DLD1 (cell line): ENCODE data around the gene FAM111A.

Experiments used
- in situ Hi-C: cut with HindIII; loops from 2 replicates; pipeline ENCODE4 v1.10.0; 2017; ENCODE audit warnings: low sequenced_read_pairs

Gene FAM111A

GRCh38 chr11:59178402-59178801 is 35.7 kb downstream of the FAM111A start:
- in situ Hi-C loops: no loop called here

- in situ Hi-C loops: no loop called here
Measured at GRCh38 chr11:59179121-59179520, 36.5 kb downstream of the FAM111A start.

DNA sequence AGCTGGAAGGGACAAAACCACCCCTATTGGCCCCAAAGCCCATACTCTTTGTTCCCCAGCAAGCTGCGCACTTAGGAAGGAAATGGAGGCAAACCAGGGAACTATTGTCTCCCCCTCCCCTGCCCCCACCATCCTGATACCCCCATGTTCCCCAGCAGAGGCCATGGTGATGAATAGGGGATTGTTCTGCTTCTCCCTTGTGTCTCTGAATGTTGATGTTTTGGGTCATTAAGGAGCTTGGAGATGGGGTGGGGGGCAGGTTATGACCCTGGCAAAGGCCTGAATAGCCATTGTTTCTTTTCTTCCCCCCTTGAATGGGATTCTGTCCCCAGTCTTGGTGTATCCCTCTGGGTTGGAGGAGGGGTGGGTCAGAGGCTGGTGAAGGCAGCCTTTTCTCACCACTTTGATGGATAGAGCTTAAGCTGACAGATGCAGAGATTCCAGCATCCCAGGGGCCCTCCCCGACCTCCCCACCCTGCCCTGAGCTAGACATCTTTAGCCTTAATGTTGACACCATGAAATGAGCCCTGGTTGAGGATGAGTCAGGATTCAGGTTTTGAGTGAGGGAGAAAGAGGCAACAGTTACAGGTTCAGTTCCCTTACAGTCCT is 37.6 kb downstream of the FAM111A start:
- in situ Hi-C loops: no loop called here

DNA sequence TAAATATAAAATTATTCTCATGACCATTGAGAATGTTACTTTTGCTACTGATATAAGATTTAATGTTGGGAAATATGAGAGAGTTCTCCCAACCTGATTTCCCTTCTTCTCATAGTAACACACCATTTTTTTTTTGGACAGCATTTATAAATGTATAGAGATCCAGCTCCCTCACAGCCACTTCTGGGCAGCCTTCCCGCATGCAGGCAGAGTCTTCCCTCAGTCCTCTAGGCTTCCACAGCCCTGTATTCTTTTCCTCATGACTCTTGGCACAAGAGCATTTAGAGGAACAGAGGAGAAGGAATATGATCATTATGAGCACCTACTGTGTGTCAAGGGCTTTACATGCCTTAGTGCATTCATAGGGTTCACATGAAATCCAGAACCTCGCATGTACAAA is 38.3 kb downstream of the FAM111A start:
- in situ Hi-C loops: no loop called here

DNA sequence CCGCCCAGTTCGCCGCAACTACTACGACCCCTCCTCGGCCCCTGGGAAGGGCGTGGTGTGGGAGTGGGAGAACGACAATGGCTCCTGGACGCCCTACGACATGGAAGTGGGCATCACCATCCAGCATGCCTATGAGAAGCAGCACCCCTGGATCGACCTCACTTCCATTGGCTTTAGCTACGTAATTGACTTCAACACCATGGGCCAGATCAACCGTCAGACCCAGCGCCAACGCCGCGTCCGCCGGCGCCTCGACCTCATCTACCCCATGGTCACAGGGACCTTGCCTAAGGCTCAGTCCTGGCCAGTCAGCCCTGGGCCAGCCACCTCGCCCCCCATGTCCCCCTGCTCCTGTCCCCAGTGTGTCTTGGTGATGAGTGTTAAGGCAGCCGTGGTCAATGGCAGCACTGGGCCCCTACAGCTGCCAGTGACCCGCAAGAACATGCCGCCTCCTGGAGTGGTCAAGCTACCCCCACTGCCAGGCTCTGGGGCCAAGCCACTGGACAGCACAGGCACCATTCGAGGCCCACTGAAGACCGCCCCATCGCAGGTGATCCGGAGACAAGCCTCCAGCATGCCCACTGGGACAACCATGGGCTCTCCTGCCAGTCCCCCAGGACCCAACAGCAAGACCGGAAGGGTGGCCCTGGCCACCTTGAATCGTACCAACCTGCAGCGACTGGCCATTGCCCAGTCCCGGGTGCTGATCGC is 39.2 kb downstream of the FAM111A start:
- in situ Hi-C loops: no loop called here

- in situ Hi-C loops: no loop called here
Measured at GRCh38 chr11:59182457-59183151, 39.9 kb downstream of the FAM111A start.

DNA sequence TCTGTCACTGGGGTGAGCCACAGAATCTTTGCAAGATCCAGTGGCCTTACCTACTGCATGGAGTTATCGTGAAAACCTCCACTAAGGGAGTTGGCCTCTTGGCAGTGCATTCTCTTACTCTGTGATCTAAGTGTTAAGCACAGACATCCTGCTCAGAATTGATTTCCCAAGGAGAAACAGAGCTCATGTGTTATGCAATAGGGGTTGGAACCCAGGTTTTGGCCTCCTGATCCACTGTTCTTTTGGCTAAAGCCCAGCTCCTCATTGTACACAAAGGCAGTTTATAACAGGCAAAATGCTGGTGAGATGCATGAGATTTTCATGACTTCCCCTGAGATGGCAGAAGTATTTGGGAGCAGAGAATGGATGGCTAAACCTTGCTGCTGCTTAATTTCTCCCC is 41.1 kb downstream of the FAM111A start:
- in situ Hi-C loops: no loop called here

DNA sequence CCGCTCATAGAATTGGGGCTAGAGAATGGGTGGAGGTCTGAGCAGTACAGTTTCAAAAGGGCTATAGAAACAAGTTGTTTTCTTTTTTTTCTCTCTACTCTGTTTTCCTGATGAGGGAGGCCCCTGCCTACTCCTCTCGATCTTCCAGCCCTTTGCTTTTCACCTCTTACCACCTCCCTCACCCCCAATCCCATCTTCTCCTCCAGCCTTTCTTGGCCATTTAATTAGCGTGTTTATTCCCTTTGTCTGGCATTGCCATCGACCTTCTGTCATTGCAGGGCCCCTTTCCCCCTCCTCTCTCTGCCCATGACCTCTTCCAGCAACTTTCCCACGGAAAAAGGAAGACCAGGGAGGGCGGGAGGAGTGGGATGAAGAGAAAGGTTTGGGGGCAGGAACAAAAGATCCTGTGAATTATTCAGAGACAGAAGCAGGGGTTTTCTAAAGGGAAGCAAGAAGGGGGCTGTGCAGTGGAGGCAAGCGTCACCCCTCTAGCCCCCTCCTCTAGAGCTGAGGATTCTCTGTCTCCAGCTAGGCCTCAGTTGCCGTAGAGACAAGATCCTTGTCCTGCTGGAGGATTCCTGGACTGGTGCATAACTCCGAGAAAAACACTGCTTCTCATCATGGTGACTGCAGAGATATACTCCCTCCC is 42.2 kb downstream of the FAM111A start:
- in situ Hi-C loops: no loop called here

- in situ Hi-C loops: no loop called here
Measured at GRCh38 chr11:59185386-59185945, 42.8 kb downstream of the FAM111A start.

DNA sequence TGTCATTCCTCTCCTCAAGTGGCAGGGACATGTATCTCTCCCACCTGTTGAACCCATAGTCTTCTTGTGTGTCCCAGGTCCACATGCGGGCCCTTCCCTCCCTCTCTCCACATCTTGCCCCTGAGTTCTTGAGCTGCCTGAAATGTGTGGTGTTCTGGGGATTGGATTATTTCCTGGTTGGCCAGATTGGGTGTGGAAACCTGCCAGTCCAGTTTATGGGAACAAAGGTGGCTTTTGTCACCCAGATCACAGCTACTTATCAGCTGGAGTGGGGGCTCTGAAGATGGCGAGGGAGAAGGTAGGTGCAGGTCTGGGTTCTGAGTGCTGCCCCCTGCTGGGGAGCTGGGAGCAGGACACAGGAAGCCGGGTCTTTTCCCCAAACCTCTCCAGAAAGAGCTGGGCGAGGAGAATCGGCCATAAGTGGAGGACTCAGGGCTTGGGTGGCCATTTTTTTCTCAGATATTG is 43.5 kb downstream of the FAM111A start:
- in situ Hi-C loops: no loop called here

- in situ Hi-C loops: no loop called here
Measured at GRCh38 chr11:59187035-59187434, 44.4 kb downstream of the FAM111A start.

DNA sequence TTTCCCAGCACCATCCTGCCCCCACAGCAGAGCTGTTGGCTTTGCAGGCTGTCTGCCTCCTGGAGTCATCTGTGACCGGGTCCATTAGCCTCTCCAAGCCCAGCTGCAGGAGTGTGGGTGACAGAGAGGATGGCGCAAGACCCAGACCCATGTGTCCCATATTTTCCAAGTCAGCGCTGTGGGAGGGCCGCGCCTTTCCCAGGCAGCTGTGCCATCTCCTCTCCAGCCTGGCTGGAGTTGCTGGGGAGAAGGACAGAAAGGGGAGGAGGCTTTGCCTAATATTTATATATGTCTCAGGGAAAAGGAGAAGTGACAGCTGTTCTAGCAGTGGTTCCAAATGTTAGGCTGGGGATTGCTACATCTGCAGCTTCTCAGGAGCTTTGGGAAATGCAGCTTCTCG is 44.9 kb downstream of the FAM111A start:
- in situ Hi-C loops: no loop called here

GRCh38 chr11:59188954-59189353 is 46.3 kb downstream of the FAM111A start:
- in situ Hi-C loops: no loop called here

DNA sequence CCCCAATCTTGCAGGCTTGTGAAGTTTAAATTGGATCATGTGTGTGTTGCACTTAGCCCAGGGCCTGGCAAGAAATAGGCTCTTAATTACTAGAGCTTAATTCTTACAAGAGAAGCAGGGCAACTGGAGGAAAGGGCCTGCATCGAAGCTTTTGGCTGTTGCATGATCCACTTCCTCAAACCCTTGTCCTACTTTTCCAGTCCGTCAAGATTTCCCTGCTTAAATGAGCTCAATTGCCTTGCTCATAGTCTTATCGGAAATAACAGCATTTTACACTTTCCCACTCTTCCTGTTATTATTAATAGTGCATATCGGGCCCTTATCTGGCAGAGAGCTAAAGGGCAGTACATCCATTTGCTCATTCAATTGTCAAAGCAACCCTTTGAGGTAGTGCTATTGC is 47.3 kb downstream of the FAM111A start:
- in situ Hi-C loops: no loop called here

DNA sequence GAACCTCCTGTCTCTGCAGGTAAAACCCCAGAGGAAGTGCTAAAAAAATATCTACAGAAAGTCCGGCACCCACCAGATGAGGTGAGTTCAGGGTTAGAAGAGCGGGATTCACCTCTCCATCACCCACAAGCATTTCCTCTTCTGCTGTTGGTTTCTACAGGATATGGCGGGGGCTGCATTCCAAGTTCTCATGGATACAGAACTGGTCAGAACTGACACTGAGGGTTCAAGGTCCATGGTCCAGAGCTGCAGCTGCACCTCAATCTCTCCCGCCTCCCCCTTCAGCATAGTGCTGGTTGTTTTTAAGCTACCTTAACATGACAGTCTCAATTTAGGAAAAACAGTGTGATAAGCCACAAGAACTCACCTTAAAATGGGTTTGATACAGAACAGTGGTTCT is 48.4 kb downstream of the FAM111A start:
- in situ Hi-C loops: no loop called here

DNA sequence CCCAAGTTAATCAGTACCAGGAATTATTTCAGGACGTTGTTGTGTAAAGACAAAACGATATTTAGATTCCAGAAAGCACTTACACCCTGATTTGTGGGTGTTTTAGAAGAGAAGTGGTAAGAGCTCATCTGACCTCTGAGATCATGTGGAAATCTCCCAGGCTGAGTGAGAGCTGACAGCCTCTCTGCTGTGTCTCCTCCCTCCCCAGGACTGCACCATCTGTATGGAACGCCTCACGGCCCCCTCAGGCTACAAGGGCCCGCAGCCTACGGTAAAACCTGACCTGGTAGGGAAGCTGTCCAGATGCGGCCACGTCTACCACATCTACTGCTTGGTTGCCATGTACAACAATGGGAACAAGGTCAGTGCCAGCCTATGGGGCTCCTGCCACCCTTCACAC is 49.2 kb downstream of the FAM111A start:
- in situ Hi-C loops: no loop called here

DNA sequence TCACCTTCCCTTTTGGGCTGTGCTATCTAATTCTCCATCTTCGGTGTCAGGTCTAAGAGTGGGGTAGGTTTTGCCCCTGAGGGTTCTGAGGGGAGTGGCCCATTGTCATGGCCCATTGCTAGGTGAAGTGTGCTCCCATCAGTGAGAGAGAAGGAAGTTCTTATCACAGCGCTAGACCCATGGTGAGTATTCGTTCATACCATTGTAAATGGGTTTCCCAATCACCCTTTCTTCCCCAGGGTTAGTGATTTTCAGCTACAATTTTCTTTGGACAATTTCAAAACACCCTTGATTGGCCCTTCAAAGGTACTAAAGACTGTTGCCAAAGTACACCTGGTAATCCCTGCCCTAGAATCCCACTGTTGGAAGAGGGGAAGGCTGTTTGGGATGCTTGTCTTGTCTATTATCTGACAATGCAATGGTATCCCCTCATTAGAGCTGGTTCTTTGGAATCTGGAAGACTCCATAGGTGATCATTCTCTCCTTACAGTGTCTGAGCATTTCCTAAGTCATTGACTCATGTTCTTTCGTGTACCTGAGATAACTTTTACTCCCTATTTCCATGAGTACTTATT is 49.9 kb downstream of the FAM111A start:
- in situ Hi-C loops: no loop called here

GRCh38 chr11:59193587-59194130 is 51.0 kb downstream of the FAM111A start:
- in situ Hi-C loops: no loop called here

- in situ Hi-C loops: no loop called here
Measured at GRCh38 chr11:59195586-59195985, 52.9 kb downstream of the FAM111A start.

DNA sequence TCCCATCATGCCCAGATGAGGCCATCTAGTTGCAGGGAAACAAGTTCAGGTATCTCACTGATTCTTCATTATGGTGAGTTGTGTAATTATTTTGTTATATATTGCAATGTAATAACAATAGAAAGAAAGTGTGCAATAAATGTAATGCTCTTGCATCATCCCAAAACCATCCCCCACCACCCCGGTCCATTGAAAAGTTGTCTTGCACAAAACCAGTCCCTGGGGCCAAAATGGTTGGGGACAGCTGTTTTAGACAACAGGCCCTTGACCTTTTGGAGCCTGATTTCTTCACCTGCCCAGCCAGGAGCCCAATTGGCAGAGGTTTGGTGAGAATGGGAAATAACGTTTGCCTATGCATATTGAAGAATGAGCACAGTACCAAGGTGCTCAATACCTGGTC is 54.1 kb downstream of the FAM111A start:
- in situ Hi-C loops: no loop called here

- in situ Hi-C loops: no loop called here
Measured at GRCh38 chr11:59197991-59198390, 55.3 kb downstream of the FAM111A start.
